GM23338 (cell line): Measurements from ENCODE around the gene MED12L. TPM values are rescaled to one million over a fixed set of nuclear protein-coding genes. Genes with fewer than 3 reads are reported as not detected.
A peak's percentile ranks its signal among the peaks of the same experiment; 100 is the strongest.

Source experiments
- ATAC-seq: fragments of 200-7000 bp; cut with Tn5 transposase; 3 replicates; pipeline ENCODE4 v1.9.1; 2020
- DNase-seq: peaks from one replicate; pipeline ENCODE4 v3.0.0-alpha.2; 2015; ENCODE audit warnings: low spot score
- H2AFZ ChIP-seq: fragments of 200-600 bp; sonication (generic); 2 replicates; pipeline ENCODE4 v1.8.0; 2016; ENCODE audit warnings: antibody characterized with exemption, mild to moderate bottlenecking, moderate library complexity
- H3F3A ChIP-seq: fragments of 200-600 bp; sonication (generic); replicated peaks from 2 replicates; pipeline ENCODE4 v1.8.0; 2017; ENCODE audit warnings: antibody characterized with exemption, mixed run types, low read depth
- H3K27ac ChIP-seq: fragments of 200-600 bp; sonication (generic); 2 replicates; pipeline ENCODE4 v1.6.1; 2016; ENCODE audit warnings: low read depth
- H3K27me3 ChIP-seq: fragments of 200-600 bp; sonication (generic); 2 replicates; pipeline ENCODE4 v1.8.0; 2016; ENCODE audit warnings: mild to moderate bottlenecking, mixed run types, moderate library complexity; ENCODE audit not compliant: insufficient read depth
- H3K36me3 ChIP-seq: fragments of 200-600 bp; sonication (generic); 2 replicates; pipeline ENCODE4 v1.8.0; 2016; ENCODE audit warnings: mild to moderate bottlenecking; ENCODE audit not compliant: insufficient read depth
- H3K4me1 ChIP-seq: fragments of 200-600 bp; sonication (generic); 2 replicates; pipeline ENCODE4 v1.8.0; 2016; ENCODE audit warnings: mild to moderate bottlenecking, moderate library complexity; ENCODE audit not compliant: insufficient read depth
- H3K4me2 ChIP-seq: fragments of 200-600 bp; sonication (generic); 2 replicates; pipeline ENCODE4 v1.7.1; 2017; ENCODE audit warnings: mixed run types
- H3K4me3 ChIP-seq: fragments of 200-600 bp; sonication (generic); 2 replicates; pipeline ENCODE4 v1.6.1; 2016; ENCODE audit warnings: mixed run types
- H3K79me2 ChIP-seq: fragments of 200-600 bp; sonication (generic); replicated peaks from 2 replicates; pipeline ENCODE4 v1.8.0; 2017; ENCODE audit warnings: mild to moderate bottlenecking; ENCODE audit not compliant: insufficient read depth
- H3K9me2 ChIP-seq: fragments of 200-600 bp; sonication (generic); 2 replicates; pipeline ENCODE4 v1.8.0; 2017; ENCODE audit not compliant: insufficient read depth
- H4K20me1 ChIP-seq: fragments of 200-600 bp; sonication (generic); replicated peaks from 2 replicates; pipeline ENCODE4 v1.8.0; 2017; ENCODE audit warnings: mild to moderate bottlenecking; ENCODE audit not compliant: insufficient read depth
- H3K27ac Mint-ChIP-seq: 2 replicates; pipeline ENCODE4 v1.8.0; 2020; ENCODE audit warnings: inconsistent platforms, mild to moderate bottlenecking, moderate library complexity, mixed read lengths
- H3K27me3 Mint-ChIP-seq: 3 replicates; pipeline ENCODE4 v1.8.0; 2022; ENCODE audit warnings: low read depth, mild to moderate bottlenecking, moderate library complexity, mixed read lengths, inconsistent platforms; ENCODE audit not compliant: insufficient read depth, poor library complexity
- H3K36me3 Mint-ChIP-seq: 3 replicates; pipeline ENCODE4 v1.8.0; 2021; ENCODE audit warnings: low read depth, mild to moderate bottlenecking, inconsistent platforms, moderate library complexity, mixed read lengths
- H3K4me1 Mint-ChIP-seq: 3 replicates; pipeline ENCODE4 v1.8.0; 2020; ENCODE audit warnings: mild to moderate bottlenecking, inconsistent platforms, mixed read lengths
- H3K4me3 Mint-ChIP-seq: 3 replicates; pipeline ENCODE4 v1.8.0; 2021; ENCODE audit warnings: moderate library complexity, mild to moderate bottlenecking, inconsistent platforms, mixed read lengths
- H3K9me3 Mint-ChIP-seq: 3 replicates; pipeline ENCODE4 v1.8.0; 2020; ENCODE audit warnings: moderate library complexity, mild to moderate bottlenecking, inconsistent platforms, mixed read lengths
- CREB1 ChIP-seq: fragments of 250-450 bp; sonication (Bioruptor Pico); IDR thresholded peaks from 2 replicates; pipeline ENCODE4 v1.5.0; 2020; ENCODE audit warnings: low read depth, mild to moderate bottlenecking, moderate library complexity
- CTCF ChIP-seq, 2 experiments: fragments of 200-600 bp in 1 of 2; sonication (generic) in 1 of 2; conservative IDR thresholded peaks; 2 replicates each; pipeline versions ENCODE4 v1.5.1 to v1.6.1; 2016 to 2017; ENCODE audit warnings: antibody characterized with exemption in 2 of 2, low read depth in 2 of 2, mild to moderate bottlenecking in 2 of 2, moderate library complexity in 1 of 2
- EZH2 ChIP-seq: fragments of 200-600 bp; sonication (generic); IDR thresholded peaks from one replicate; pipeline ENCODE4 v1.8.0; 2017; ENCODE audit warnings: antibody characterized with exemption, mild to moderate bottlenecking, low read depth; ENCODE audit not compliant: unreplicated experiment
- JUNB ChIP-seq: IDR thresholded peaks from one replicate; pipeline ENCODE4 v1.6.1; 2016; ENCODE audit warnings: antibody characterized with exemption; ENCODE audit not compliant: unreplicated experiment
- POLR2AphosphoS5 ChIP-seq: IDR thresholded peaks from 2 replicates; pipeline ENCODE4 v1.6.1; 2016; ENCODE audit warnings: antibody characterized with exemption, low read depth
- REST ChIP-seq: IDR thresholded peaks from one replicate; pipeline ENCODE4 v1.6.1; 2018; ENCODE audit warnings: antibody characterized with exemption; ENCODE audit not compliant: unreplicated experiment
- ZNF114 ChIP-seq: fragments of 250-450 bp; sonication (Bioruptor Pico); IDR thresholded peaks from 2 replicates; pipeline ENCODE4 v1.5.0; 2020; ENCODE audit warnings: mild to moderate bottlenecking, moderate library complexity
- polyA plus RNA-seq: library from polyadenylated mRNA; unstranded; fragments of >200 nt; fragmentation: Nextera tagmentation; extraction: Ambion mirVana; gene quantifications from 2 replicates; pipeline ENCODE4 v1.2.1, GENCODE V29; 2016
- total RNA-seq: library from RNA; depleted of rRNA; stranded (reverse); fragments of >200 nt; shearing (Covaris generic); gene quantifications from 2 replicates; pipeline ENCODE4 v1.2.3, GENCODE V29; 2014
- TF ChIP-seq, protein P1 (sequence below): fragments of 250-450 bp; sonication (Bioruptor Pico); IDR thresholded peaks from 2 replicates; pipeline ENCODE4 v1.5.0; 2020; ENCODE audit warnings: mild to moderate bottlenecking, moderate library complexity

The MED12L gene
- total and polyA plus RNA-seq, 2 experiments from 2014 or later: 5.7 to 25.0 TPM

DNA sequence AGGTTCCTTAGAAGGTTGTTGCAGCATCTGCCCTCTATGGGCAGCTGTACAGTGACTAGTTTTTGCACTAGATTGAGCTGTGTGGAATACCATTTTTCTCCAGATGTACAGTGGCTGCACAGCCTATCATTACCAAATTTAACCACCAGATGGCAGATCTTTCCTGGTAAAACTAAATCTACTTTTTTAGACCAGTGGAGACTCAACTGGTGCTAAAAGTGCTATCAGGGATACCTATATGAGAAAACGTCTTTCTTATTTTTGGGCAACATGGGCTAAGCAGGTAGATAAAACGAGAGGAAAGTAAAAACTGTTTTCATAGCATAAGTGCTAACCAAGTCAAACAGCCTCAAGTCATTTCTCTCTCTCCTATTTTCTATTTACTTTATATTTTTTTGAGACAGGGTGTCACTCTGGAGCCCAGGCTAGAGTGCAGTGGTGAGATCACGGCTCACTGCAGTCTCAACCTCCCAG, 354.2 kb downstream of the MED12L start:
- Histone ChIP-seq H3K36me3 (no peaks in the 10 kb centered on the region), H3K9me2 (no peaks in the 10 kb centered on the region), H3K27me3 (no peaks in the 10 kb centered on the region), H3K79me2 (no peaks in the 10 kb centered on the region), H4K20me1 (no peaks in the 10 kb centered on the region), H3K4me2 (no peak overlapping the region), H3K4me3 (no peak overlapping the region), H3F3A (no peaks in the 10 kb centered on the region), H3K4me1 (peaks cover 23% of the 10 kb centered on the region), H2AFZ (no peak overlapping the region), H3K27ac (no peak overlapping the region)
- Mint-ChIP-seq H3K36me3 (no peaks in the 10 kb centered on the region), H3K4me3 (no peak overlapping the region), H3K4me1 (peaks cover 24% of the 10 kb centered on the region), H3K27ac (no peak overlapping the region), H3K9me3 (no peaks in the 10 kb centered on the region), H3K27me3 (no peaks in the 10 kb centered on the region)
- ATAC-seq (peak; percentile 83), DNase-seq (peak; percentile 69)
- TF ChIP-seq EZH2: no peak
- no peak for TF ChIP-seq REST
- TF ChIP-seq, protein P1, sequence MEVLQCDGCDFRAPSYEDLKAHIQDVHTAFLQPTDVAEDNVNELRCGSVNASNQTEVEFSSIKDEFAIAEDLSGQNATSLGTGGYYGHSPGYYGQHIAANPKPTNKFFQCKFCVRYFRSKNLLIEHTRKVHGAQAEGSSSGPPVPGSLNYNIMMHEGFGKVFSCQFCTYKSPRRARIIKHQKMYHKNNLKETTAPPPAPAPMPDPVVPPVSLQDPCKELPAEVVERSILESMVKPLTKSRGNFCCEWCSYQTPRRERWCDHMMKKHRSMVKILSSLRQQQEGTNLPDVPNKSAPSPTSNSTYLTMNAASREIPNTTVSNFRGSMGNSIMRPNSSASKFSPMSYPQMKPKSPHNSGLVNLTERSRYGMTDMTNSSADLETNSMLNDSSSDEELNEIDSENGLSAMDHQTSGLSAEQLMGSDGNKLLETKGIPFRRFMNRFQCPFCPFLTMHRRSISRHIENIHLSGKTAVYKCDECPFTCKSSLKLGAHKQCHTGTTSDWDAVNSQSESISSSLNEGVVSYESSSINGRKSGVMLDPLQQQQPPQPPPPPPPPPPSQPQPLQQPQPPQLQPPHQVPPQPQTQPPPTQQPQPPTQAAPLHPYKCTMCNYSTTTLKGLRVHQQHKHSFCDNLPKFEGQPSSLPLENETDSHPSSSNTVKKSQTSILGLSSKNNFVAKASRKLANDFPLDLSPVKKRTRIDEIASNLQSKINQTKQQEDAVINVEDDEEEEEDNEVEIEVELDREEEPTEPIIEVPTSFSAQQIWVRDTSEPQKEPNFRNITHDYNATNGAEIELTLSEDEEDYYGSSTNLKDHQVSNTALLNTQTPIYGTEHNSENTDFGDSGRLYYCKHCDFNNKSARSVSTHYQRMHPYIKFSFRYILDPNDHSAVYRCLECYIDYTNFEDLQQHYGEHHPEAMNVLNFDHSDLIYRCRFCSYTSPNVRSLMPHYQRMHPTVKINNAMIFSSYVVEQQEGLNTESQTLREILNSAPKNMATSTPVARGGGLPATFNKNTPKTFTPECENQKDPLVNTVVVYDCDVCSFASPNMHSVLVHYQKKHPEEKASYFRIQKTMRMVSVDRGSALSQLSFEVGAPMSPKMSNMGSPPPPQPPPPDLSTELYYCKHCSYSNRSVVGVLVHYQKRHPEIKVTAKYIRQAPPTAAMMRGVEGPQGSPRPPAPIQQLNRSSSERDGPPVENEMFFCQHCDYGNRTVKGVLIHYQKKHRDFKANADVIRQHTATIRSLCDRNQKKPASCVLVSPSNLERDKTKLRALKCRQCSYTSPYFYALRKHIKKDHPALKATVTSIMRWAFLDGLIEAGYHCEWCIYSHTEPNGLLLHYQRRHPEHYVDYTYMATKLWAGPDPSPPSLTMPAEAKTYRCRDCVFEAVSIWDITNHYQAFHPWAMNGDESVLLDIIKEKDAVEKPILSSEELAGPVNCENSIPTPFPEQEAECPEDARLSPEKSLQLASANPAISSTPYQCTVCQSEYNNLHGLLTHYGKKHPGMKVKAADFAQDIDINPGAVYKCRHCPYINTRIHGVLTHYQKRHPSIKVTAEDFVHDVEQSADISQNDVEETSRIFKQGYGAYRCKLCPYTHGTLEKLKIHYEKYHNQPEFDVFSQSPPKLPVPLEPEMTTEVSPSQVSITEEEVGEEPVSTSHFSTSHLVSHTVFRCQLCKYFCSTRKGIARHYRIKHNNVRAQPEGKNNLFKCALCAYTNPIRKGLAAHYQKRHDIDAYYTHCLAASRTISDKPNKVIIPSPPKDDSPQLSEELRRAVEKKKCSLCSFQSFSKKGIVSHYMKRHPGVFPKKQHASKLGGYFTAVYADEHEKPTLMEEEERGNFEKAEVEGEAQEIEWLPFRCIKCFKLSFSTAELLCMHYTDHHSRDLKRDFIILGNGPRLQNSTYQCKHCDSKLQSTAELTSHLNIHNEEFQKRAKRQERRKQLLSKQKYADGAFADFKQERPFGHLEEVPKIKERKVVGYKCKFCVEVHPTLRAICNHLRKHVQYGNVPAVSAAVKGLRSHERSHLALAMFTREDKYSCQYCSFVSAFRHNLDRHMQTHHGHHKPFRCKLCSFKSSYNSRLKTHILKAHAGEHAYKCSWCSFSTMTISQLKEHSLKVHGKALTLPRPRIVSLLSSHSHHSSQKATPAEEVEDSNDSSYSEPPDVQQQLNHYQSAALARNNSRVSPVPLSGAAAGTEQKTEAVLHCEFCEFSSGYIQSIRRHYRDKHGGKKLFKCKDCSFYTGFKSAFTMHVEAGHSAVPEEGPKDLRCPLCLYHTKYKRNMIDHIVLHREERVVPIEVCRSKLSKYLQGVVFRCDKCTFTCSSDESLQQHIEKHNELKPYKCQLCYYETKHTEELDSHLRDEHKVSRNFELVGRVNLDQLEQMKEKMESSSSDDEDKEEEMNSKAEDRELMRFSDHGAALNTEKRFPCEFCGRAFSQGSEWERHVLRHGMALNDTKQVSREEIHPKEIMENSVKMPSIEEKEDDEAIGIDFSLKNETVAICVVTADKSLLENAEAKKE: no peak
- TF ChIP-seq CREB1 (CRISPR knock-in tag): no peak
- TF ChIP-seq JUNB: no peak
- peak; percentile 54 to 82; a peak in 3 of 4 replicates for TF ChIP-seq CTCF (conservative IDR thresholded peaks at IDR 0.05; ENCODE audit: low read depth in 2 of 2)
- TF ChIP-seq POLR2AphosphoS5: no peak
- no peak for TF ChIP-seq ZNF114 (CRISPR knock-in tag)
